Mesenchymal stem cell (in vitro differentiated cells and primary cell): ENCODE measurements around the gene MICAL3.

ENCODE experiments used
- DNase-seq: peaks from one replicate; pipeline ENCODE4 v3.0.0-alpha.2; 2013
- H2AFZ ChIP-seq: one replicate; pipeline ENCODE4 v1.6.1; 2013; ENCODE audit warnings: low read depth, mild to moderate bottlenecking, control low read depth, inconsistent platforms, low read length, moderate library complexity
- H2AK5ac ChIP-seq: 2 replicates; pipeline ENCODE4 v1.6.1; 2013; ENCODE audit warnings: low read length, moderate library complexity, mild to moderate bottlenecking, inconsistent platforms; ENCODE audit not compliant: severe bottlenecking
- H2BK120ac ChIP-seq: one replicate; pipeline ENCODE4 v1.6.1; 2013; ENCODE audit warnings: low read depth, mild to moderate bottlenecking, inconsistent platforms, low read length, moderate library complexity
- H2BK12ac ChIP-seq, 2 experiments: one replicate each; pipeline ENCODE4 v1.6.1; 2013; ENCODE audit warnings: inconsistent platforms in 2 of 2, low read length in 2 of 2, mild to moderate bottlenecking in 2 of 2, moderate library complexity in 2 of 2, control low read depth in 1 of 2
- H2BK15ac ChIP-seq: one replicate; pipeline ENCODE4 v1.6.1; 2013; ENCODE audit warnings: mild to moderate bottlenecking, low read depth, inconsistent platforms; ENCODE audit not compliant: poor library complexity, severe bottlenecking
- H2BK5ac ChIP-seq: 2 replicates; pipeline ENCODE4 v1.6.1; 2013; ENCODE audit warnings: low read depth, mild to moderate bottlenecking, low read length, control low read depth, inconsistent platforms; ENCODE audit not compliant: poor library complexity, severe bottlenecking
- H3K14ac ChIP-seq, 2 experiments: one replicate each; pipeline ENCODE4 v1.6.1; 2013; ENCODE audit warnings: inconsistent platforms in 2 of 2, low read length in 2 of 2, control low read depth in 1 of 2, mild to moderate bottlenecking in 1 of 2, moderate library complexity in 1 of 2
- H3K18ac ChIP-seq, 2 experiments: one replicate each; pipeline ENCODE4 v1.6.1; 2013; ENCODE audit warnings: inconsistent platforms in 2 of 2, low read length in 2 of 2, control low read depth in 1 of 2, low read depth in 1 of 2, mild to moderate bottlenecking in 1 of 2
- H3K23ac ChIP-seq, 2 experiments: one replicate each; pipeline ENCODE4 v1.6.1; 2013; ENCODE audit warnings: inconsistent platforms in 2 of 2, low read length in 2 of 2, mild to moderate bottlenecking in 2 of 2, moderate library complexity in 2 of 2, control low read depth in 1 of 2
- H3K27ac ChIP-seq: 2 replicates; pipeline ENCODE4 v1.5.1; 2013; ENCODE audit warnings: mild to moderate bottlenecking, moderate library complexity, low read length, control low read depth, inconsistent platforms; ENCODE audit not compliant: poor library complexity, severe bottlenecking
- H3K27me3 ChIP-seq, 2 experiments: 2 replicates each; pipeline versions ENCODE4 v1.6.1 to v1.7.0; 2013; ENCODE audit warnings: low read length in 2 of 2, mild to moderate bottlenecking in 2 of 2, moderate library complexity in 2 of 2, control low read depth in 1 of 2, inconsistent platforms in 1 of 2; ENCODE audit not compliant: control insufficient read depth in 1 of 2, insufficient read depth in 1 of 2
- H3K36me3 ChIP-seq, 2 experiments: 2 replicates each; pipeline versions ENCODE4 v1.6.1 to v1.7.0; 2013; ENCODE audit warnings: low read length in 2 of 2, control low read depth in 1 of 2, inconsistent platforms in 1 of 2, low read depth in 1 of 2, mild to moderate bottlenecking in 1 of 2; ENCODE audit not compliant: insufficient read depth in 2 of 2, control insufficient read depth in 1 of 2
- H3K4ac ChIP-seq, 2 experiments: one replicate each; pipeline ENCODE4 v1.6.1; 2013; ENCODE audit warnings: inconsistent platforms in 2 of 2, low read length in 2 of 2, mild to moderate bottlenecking in 2 of 2, moderate library complexity in 2 of 2, control low read depth in 1 of 2, low read depth in 1 of 2
- H3K4me1 ChIP-seq: 2 replicates; pipeline ENCODE4 v1.6.1; 2013; ENCODE audit warnings: low read depth, low read length, control low read depth; ENCODE audit not compliant: control insufficient read depth, insufficient read depth
- H3K4me2 ChIP-seq: 2 replicates; pipeline ENCODE4 v1.6.1; 2013; ENCODE audit warnings: low read length, mild to moderate bottlenecking, inconsistent platforms; ENCODE audit not compliant: poor library complexity, severe bottlenecking
- H3K4me3 ChIP-seq, 2 experiments: 2 replicates each; pipeline versions ENCODE4 v1.5.1 to v1.7.0; 2013; ENCODE audit warnings: low read length in 2 of 2, mild to moderate bottlenecking in 2 of 2, control low read depth in 1 of 2, low read depth in 1 of 2; ENCODE audit not compliant: insufficient read depth in 1 of 2
- H3K79me1 ChIP-seq: replicated peaks from 2 replicates; pipeline ENCODE4 v1.6.1; 2013; ENCODE audit warnings: mild to moderate bottlenecking, control low read depth, low read length, inconsistent platforms; ENCODE audit not compliant: poor library complexity, severe bottlenecking
- H3K9ac ChIP-seq: 2 replicates; pipeline ENCODE4 v1.7.0; 2013; ENCODE audit warnings: mild to moderate bottlenecking, low read length, moderate library complexity
- H3K9me3 ChIP-seq: 2 replicates; pipeline ENCODE4 v1.7.0; 2013; ENCODE audit warnings: mild to moderate bottlenecking, low read length; ENCODE audit not compliant: control insufficient read depth
- H4K8ac ChIP-seq: one replicate; pipeline ENCODE4 v1.6.1; 2013; ENCODE audit warnings: inconsistent platforms, mild to moderate bottlenecking, low read length, moderate library complexity
- H4K91ac ChIP-seq: one replicate; pipeline ENCODE4 v1.6.1; 2013; ENCODE audit warnings: mild to moderate bottlenecking, low read length, inconsistent platforms
- WGBS: methylation state at CpG from one replicate; pipeline ENCODE4 v1.1.7; 2013; ENCODE audit warnings: mixed read lengths; 5-methylcytosine and 5-hydroxymethylcytosine counted together

MICAL3 gene

DNA sequence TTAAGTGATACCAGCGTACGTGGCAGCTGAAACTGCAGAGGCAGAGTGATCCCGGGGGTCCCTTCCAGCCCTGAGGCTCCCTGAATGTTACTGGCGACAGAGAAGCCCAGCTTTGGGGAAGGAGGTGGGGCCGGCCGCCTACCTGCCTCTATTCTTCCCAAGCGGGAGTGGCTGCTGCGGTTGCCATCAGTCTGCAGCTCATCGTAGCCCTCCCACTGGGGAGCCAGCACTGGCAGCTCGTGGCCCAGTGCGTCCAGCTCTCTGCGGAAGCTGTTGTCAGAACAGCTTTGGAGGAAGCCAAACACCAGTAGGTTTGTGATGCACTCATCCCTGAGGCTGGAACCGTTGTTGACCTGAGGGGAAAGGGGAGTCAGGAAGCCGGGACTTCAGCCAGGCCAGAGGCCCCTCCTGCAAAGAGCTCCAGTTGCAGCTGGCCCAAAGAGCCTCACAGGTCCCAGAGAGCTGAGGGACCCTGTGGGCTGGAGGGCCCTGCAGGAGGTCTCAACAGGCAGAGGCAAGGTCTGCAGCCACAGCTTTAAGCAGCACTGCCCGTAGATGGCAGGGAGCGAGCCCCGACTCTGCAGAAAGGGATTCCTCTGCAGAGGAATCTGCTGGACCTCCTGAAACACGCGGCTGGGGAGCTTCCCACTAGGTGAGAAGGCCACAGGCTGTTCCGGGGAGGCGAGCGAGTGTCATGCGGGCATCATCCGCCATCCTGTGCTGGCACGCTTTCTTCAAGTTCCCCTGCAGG, 280.5 kb downstream of the MICAL3 start:
- no peak overlapping the region for H3K4me2 ChIP-seq
- 82% methylated on average over 25 of the region's 25 CpGs for WGBS
- no peaks in the 10 kb centered on the region for H3K9me3 ChIP-seq

DNA sequence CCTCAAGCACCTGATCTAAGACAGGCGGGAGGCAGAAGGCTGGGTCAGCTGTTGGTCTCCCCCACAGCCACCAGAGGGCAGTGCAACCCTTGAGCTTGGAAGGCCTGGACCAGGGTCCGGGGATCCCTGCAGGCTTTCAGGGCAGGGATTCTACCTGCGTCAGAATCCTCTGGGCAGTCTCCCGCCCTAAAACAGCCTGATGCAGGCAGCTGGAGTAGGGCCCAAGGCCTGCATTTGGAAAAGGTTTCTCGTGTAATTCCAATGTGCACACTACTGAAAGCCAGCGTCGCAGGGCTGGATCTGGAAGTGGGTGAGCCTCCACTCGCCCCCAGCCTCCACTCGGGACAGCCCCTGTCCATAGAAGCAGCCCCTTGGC, 281.8 kb downstream of the MICAL3 start:
- Histone ChIP-seq H3K36me3 (peaks cover 15 to 34% of the 10 kb centered on the region in 2 experiments), H3K23ac (no peak overlapping the region), H3K18ac (peak overlapping the region in 1 of 2 experiments; percentile 18), H3K4ac (no peak overlapping the region), H2AK5ac (no peak overlapping the region), H3K9ac (no peak overlapping the region), H3K27ac (no peak overlapping the region), H3K9me3 (no peaks in the 10 kb centered on the region), H2BK15ac (no peak overlapping the region), H3K4me1 (peaks cover 12% of the 10 kb centered on the region), H3K14ac (no peak overlapping the region), H3K27me3 (no peaks in the 10 kb centered on the region), H3K4me2 (no peak overlapping the region), H2AFZ (no peak overlapping the region), H2BK5ac (no peak overlapping the region), H2BK120ac (no peak overlapping the region), H3K4me3 (no peak overlapping the region), H4K91ac (no peak overlapping the region), H2BK12ac (no peak overlapping the region), H4K8ac (no peak overlapping the region), H3K79me1 (peaks cover 11% of the 10 kb centered on the region)
- WGBS: 55% methylated on average over 9 of the region's 9 CpGs
- peak; percentile 67 for DNase-seq

More for the DNA sequence above, 280.5 kb downstream of the MICAL3 start:
- no peak overlapping the region for H3K4me3 ChIP-seq
- H2AFZ ChIP-seq: no peak overlapping the region
- H2BK12ac ChIP-seq: no peak overlapping the region
- no peak overlapping the region for H2AK5ac ChIP-seq
- no peak overlapping the region for H3K23ac ChIP-seq
- DNase-seq: no peak
- no peak overlapping the region for H2BK15ac ChIP-seq
- no peak overlapping the region for H3K4ac ChIP-seq
- H3K4me1 ChIP-seq: peaks cover 12% of the 10 kb centered on the region
- no peak overlapping the region for H4K91ac ChIP-seq
- no peak overlapping the region for H3K9ac ChIP-seq
- H3K14ac ChIP-seq: no peak overlapping the region
- no peak overlapping the region for H3K27ac ChIP-seq
- peaks cover 14% of the 10 kb centered on the region for H3K79me1 ChIP-seq
- no peaks in the 10 kb centered on the region for H3K27me3 ChIP-seq
- no peak overlapping the region for H4K8ac ChIP-seq
- no peak overlapping the region for H2BK5ac ChIP-seq
- no peak overlapping the region for H3K18ac ChIP-seq
- H3K36me3 ChIP-seq: peaks cover 3 to 25% of the 10 kb centered on the region in 2 experiments
- H2BK120ac ChIP-seq: no peak overlapping the region

DNA sequence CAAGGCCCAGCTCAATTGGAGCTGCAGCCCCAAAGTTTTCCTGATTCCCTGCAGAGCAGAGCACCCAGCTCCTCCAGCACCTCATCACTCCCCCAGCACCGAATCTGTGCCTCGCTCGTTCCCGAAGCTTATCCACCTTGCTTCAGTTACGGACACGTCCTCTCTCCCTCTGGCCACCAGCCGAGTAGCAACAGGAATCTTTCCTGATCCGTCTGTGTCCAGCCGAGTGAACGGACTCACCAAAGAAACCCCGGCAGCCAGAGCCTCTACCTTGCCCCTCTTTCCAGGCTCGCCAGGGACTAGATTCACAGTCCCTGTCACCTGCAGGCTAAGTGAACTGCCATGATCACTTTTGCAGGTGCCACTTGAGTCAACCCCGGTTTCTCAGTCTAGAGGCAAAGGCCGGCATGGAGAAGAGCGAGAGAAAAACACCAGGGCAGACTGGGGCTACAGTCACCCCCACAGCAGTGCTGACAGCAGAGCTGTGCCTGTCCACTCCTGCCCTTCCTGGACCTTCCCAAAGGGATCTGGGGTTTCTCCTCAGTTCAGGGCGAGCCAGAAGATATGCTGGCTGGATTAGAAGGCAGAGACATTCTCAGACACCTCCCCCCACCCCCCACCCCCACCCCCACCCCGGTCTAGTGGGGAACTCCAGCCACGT, 282.4 kb downstream of the MICAL3 start:
- H2BK120ac ChIP-seq: no peak overlapping the region
- H3K18ac ChIP-seq: no peak overlapping the region
- H3K9me3 ChIP-seq: no peaks in the 10 kb centered on the region
- 79% methylated on average over 15 of the region's 18 CpGs for WGBS
- H4K91ac ChIP-seq: no peak overlapping the region
- peaks cover 17 to 34% of the 10 kb centered on the region in 2 experiments for H3K36me3 ChIP-seq
- no peak overlapping the region for H3K14ac ChIP-seq
- H3K9ac ChIP-seq: no peak overlapping the region
- H2AFZ ChIP-seq: no peak overlapping the region
- H3K27ac ChIP-seq: no peak overlapping the region
- no peak for DNase-seq
- no peak overlapping the region for H2BK12ac ChIP-seq
- no peak overlapping the region for H4K8ac ChIP-seq
- H3K23ac ChIP-seq: no peak overlapping the region
- H3K79me1 ChIP-seq: peaks cover 11% of the 10 kb centered on the region
- H3K4me3 ChIP-seq: no peak overlapping the region
- H2BK15ac ChIP-seq: no peak overlapping the region
- no peak overlapping the region for H2AK5ac ChIP-seq
- H3K4ac ChIP-seq: no peak overlapping the region
- peaks cover 12% of the 10 kb centered on the region for H3K4me1 ChIP-seq
- H2BK5ac ChIP-seq: no peak overlapping the region
- H3K27me3 ChIP-seq: no peaks in the 10 kb centered on the region
- no peak overlapping the region for H3K4me2 ChIP-seq

DNA sequence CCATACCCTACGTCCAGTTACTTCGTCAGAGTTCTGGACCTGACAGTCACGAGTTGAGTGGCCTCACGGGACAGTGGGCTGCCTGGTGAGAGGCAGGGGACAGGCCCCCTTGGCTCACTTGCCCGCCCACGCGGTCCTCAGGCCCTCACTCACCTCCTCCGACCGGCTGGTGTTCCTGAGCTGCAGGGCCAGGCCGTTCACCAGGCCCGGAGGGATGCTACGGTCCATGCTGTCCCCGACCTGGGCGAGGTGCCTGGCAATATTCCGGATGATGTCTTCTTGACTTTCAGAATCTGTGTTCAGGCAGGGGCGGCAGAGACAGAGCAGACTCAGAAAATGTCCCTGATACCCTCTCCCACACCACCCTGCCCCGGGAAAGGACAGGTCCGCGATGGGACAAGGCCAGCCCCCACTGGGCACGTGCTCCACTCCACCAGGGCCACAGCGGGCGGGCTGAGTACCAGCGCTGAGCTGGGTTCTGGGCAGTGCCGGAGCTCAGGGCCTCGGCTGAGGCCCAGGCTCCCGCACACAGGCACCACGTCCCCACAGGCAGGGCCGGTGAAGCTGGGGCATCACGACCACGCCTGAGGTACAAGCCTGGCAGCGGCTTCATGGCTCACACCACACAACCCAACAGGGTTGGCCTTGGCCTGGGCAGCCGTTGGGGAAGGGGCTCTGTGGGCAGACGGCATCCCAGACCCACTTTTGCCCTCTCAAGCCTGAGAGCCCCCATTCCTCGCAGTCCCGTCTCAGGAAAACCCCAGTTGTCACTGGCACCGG, 285.0 kb downstream of the MICAL3 start:
- H3K18ac ChIP-seq: no peak overlapping the region
- H2BK15ac ChIP-seq: no peak overlapping the region
- no peak overlapping the region for H3K4me3 ChIP-seq
- no peak overlapping the region for H2AK5ac ChIP-seq
- H3K9me3 ChIP-seq: no peaks in the 10 kb centered on the region
- no peak overlapping the region for H3K4ac ChIP-seq
- no peak overlapping the region for H3K23ac ChIP-seq
- peaks cover 8% of the 10 kb centered on the region for H3K79me1 ChIP-seq
- no peak overlapping the region for H3K4me2 ChIP-seq
- H3K9ac ChIP-seq: no peak overlapping the region
- peaks cover 10% of the 10 kb centered on the region for H3K4me1 ChIP-seq
- H2BK5ac ChIP-seq: no peak overlapping the region
- H2BK12ac ChIP-seq: no peak overlapping the region
- H3K27me3 ChIP-seq: no peaks in the 10 kb centered on the region
- no peak overlapping the region for H2BK120ac ChIP-seq
- H4K91ac ChIP-seq: no peak overlapping the region
- H3K27ac ChIP-seq: no peak overlapping the region
- 96% methylated on average over 36 of the region's 36 CpGs for WGBS
- H3K36me3 ChIP-seq: peaks cover 33 to 39% of the 10 kb centered on the region in 2 experiments
- H3K14ac ChIP-seq: no peak overlapping the region
- H2AFZ ChIP-seq: no peak overlapping the region
- no peak for DNase-seq
- no peak overlapping the region for H4K8ac ChIP-seq
